HepG2 (cell line): ENCODE data around the gene SNX9. TPM values are rescaled to one million over a fixed set of nuclear protein-coding genes. Genes with fewer than 3 reads are reported as not detected.

Source experiments
- ARID5B ChIP-seq: IDR thresholded peaks from 2 replicates; pipeline ENCODE4 v1.4.0; 2020; ENCODE audit warnings: mild to moderate bottlenecking, missing genetic modification reagents
- CCDC6 ChIP-seq: sonication (generic); formaldehyde crosslinking; IDR thresholded peaks from 2 replicates; pipeline ENCODE4 v1.8.1; 2022; ENCODE audit warnings: mild to moderate bottlenecking, missing genetic modification reagents, moderate library complexity
- ELF4 ChIP-seq: sonication (generic); formaldehyde crosslinking; IDR thresholded peaks from 2 replicates; pipeline ENCODE4 v1.5.0; 2020; ENCODE audit warnings: missing genetic modification reagents, mild to moderate bottlenecking, moderate library complexity, borderline replicate concordance
- GLI4 ChIP-seq: sonication (generic); formaldehyde crosslinking; IDR thresholded peaks from 2 replicates; pipeline ENCODE4 v1.5.1; 2020; ENCODE audit warnings: missing genetic modification reagents, mild to moderate bottlenecking, moderate library complexity, borderline replicate concordance
- HINFP ChIP-seq: sonication (generic); formaldehyde crosslinking; IDR thresholded peaks from 2 replicates; pipeline ENCODE4 v1.4.0; 2020; ENCODE audit warnings: low read depth, mild to moderate bottlenecking, missing genetic modification reagents
- HOXA9 ChIP-seq: sonication (generic); formaldehyde crosslinking; IDR thresholded peaks from 2 replicates; pipeline ENCODE4 v1.8.1; 2022; ENCODE audit warnings: missing genetic modification reagents, mild to moderate bottlenecking, moderate library complexity, borderline replicate concordance
- JDP2 ChIP-seq: sonication (generic); formaldehyde crosslinking; IDR thresholded peaks from 2 replicates; pipeline ENCODE4 v1.8.1; 2022; ENCODE audit warnings: missing genetic modification reagents, borderline replicate concordance
- MTA1 ChIP-seq: sonication (generic); formaldehyde crosslinking; IDR thresholded peaks from 2 replicates; pipeline ENCODE4 v1.4.0; 2020; ENCODE audit warnings: missing genetic modification reagents, mild to moderate bottlenecking, borderline replicate concordance
- MTF1 ChIP-seq: sonication (generic); formaldehyde crosslinking; IDR thresholded peaks from 2 replicates; pipeline ENCODE4 v1.5.0; 2020; ENCODE audit warnings: missing genetic modification reagents
- MYPOP ChIP-seq: sonication (generic); formaldehyde crosslinking; IDR thresholded peaks from 2 replicates; pipeline ENCODE4 v1.8.1; 2023; ENCODE audit warnings: mild to moderate bottlenecking, moderate library complexity, missing genetic modification reagents
- NRL ChIP-seq: sonication (generic); formaldehyde crosslinking; IDR thresholded peaks from 2 replicates; pipeline ENCODE4 v1.5.0; 2020; ENCODE audit warnings: missing genetic modification reagents, mild to moderate bottlenecking, moderate library complexity, borderline replicate concordance
- SMAD9 ChIP-seq: sonication (generic); formaldehyde crosslinking; IDR thresholded peaks from 2 replicates; pipeline ENCODE4 v1.5.1; 2020; ENCODE audit warnings: mild to moderate bottlenecking, missing genetic modification reagents
- TAF1 ChIP-seq: sonication (generic); formaldehyde crosslinking; IDR thresholded peaks from 2 replicates; pipeline ENCODE4 v1.4.0; 2020; ENCODE audit warnings: missing genetic modification reagents
- TFDP1 ChIP-seq: IDR thresholded peaks from 2 replicates; pipeline ENCODE4 v1.6.1; 2016; ENCODE audit warnings: missing compliant biosample characterization, missing genetic modification reagents, borderline replicate concordance
- ZNF12 ChIP-seq: sonication (generic); formaldehyde crosslinking; IDR thresholded peaks from 2 replicates; pipeline ENCODE4 v1.5.0; 2020; ENCODE audit warnings: missing genetic modification reagents
- ZNF205 ChIP-seq: IDR thresholded peaks from 2 replicates; pipeline ENCODE4 v1.6.1; 2018; ENCODE audit warnings: missing biosample characterization, missing genetic modification reagents
- ZNF33A ChIP-seq: sonication (generic); formaldehyde crosslinking; IDR thresholded peaks from 2 replicates; pipeline ENCODE4 v1.5.1; 2020; ENCODE audit warnings: missing genetic modification reagents, mild to moderate bottlenecking, moderate library complexity, borderline replicate concordance
- ZNF44 ChIP-seq: sonication (generic); formaldehyde crosslinking; IDR thresholded peaks from 2 replicates; pipeline ENCODE4 v1.5.1; 2020; ENCODE audit warnings: mild to moderate bottlenecking, missing genetic modification reagents
- ZNF577 ChIP-seq: sonication (generic); formaldehyde crosslinking; IDR thresholded peaks from 2 replicates; pipeline ENCODE4 v1.4.0; 2020; ENCODE audit warnings: mild to moderate bottlenecking, low read depth, missing genetic modification reagents, borderline replicate concordance
- ZNF605 ChIP-seq: sonication (generic); formaldehyde crosslinking; IDR thresholded peaks from 2 replicates; pipeline ENCODE4 v1.8.0; 2022; ENCODE audit warnings: mild to moderate bottlenecking, missing genetic modification reagents
- polyA plus RNA-seq, 8 experiments: library from polyadenylated mRNA; depleted of rRNA in 3 of 8; stranded (reverse) in 7 of 8; unstranded in 1 of 8; fragments of >200 nt; fragmentation: Illumina TruSeq in 4 of 8; extraction: Trizol in 4 of 8; gene quantifications; 2 replicates each; pipeline versions ENCODE4 v1.2.1 to v1.2.3, GENCODE V29; 2011 to 2016; ENCODE audit warnings: low read depth in 4 of 8, missing spikeins in 1 of 8, mixed read lengths in 1 of 8; ENCODE audit not compliant: insufficient read depth in 1 of 8
- total RNA-seq, 5 experiments: library from RNA; depleted of rRNA; stranded (reverse); fragments of >200 nt; fragmentation: Illumina TruSeq; extraction: Trizol; gene quantifications; 2 replicates each; pipeline ENCODE4 v1.2.3, GENCODE V29; 2016; ENCODE audit warnings: low read depth in 1 of 5

The SNX9 gene
- total and polyA plus RNA-seq, 2 of the 13 experiments (the other 11 are each of a cell fraction or from before 2014, with no cell fraction given): 21.9 to 36.0 TPM

- 0 out of 2 replicates have a peak, but pooled peaks have one; percentile 29 for TF ChIP-seq MYPOP (CRISPR knock-in tag)
- TF ChIP-seq MTA1: peak; percentile 52; the same call in 1 of the 2 replicates
- TF ChIP-seq ZNF577 (CRISPR knock-in tag): no peak
- 0 out of 2 replicates have a peak, but pooled peaks have one; percentile 23 for TF ChIP-seq ELF4
- TF ChIP-seq ZNF44 (CRISPR knock-in tag): no peak
- peak; percentile 77 for TF ChIP-seq HINFP
- no peak; the same call in 1 of the 2 replicates for TF ChIP-seq ARID5B (CRISPR knock-in tag)
- TF ChIP-seq SMAD9 (CRISPR knock-in tag): no peak
- no peak for TF ChIP-seq ZNF205 (CRISPR knock-in tag)
- TF ChIP-seq MTF1: no peak
- no peak for TF ChIP-seq ZNF33A (CRISPR knock-in tag)
- 0 out of 2 replicates have a peak, but pooled peaks have one; percentile 29 for TF ChIP-seq ZNF605 (CRISPR knock-in tag)
- TF ChIP-seq CCDC6: 0 out of 2 replicates have a peak, but pooled peaks have one; percentile 17
- TF ChIP-seq TFDP1: peak; percentile 26; the same call in 1 of the 2 replicates
- peak; percentile 30; the same call in 1 of the 2 replicates for TF ChIP-seq ZNF12 (CRISPR knock-in tag)
- TF ChIP-seq GLI4: no peak; the same call in 1 of the 2 replicates
- no peak for TF ChIP-seq JDP2
- TF ChIP-seq TAF1 (CRISPR knock-in tag): no peak; the same call in none of the 2 replicates
- no peak for TF ChIP-seq HOXA9 (CRISPR knock-in tag)
- no peak; the same call in 1 of the 2 replicates for TF ChIP-seq NRL (CRISPR knock-in tag)
Observed at GRCh38 chr6:157823528-157824370, 703 bp downstream of the SNX9 start (continued).
